Measurements from ENCODE around the gene GRIK4. TPM values are rescaled to one million over a fixed set of nuclear protein-coding genes. Genes with fewer than 3 reads are reported as not detected.

The GRIK4 gene
- total and polyA plus RNA-seq, 8 donors: 0.06 to 0.31 TPM; not detected in 6

- 81 to 85% (median 83%) methylated on average over 5 of the region's 5 CpGs for WGBS, 5 donors
- intact Hi-C loops (cut with DNase I; ENCODE audit: low total_unique reads): no loop called here
- Histone ChIP-seq H3K27ac (no peak overlapping the region), H3K27me3 (peaks cover 0 to 62% (median 0%) of the 10 kb centered on the region in 3 donors), H3K9me3 (no peaks in the 10 kb centered on the region), H3K4me1 (no peaks in the 10 kb centered on the region), H3K4me3 (no peak overlapping the region), H3K36me3 (no peaks in the 10 kb centered on the region)
- DNase-seq: no peak
- no peak for TF ChIP-seq CTCF (IDR thresholded peaks at IDR 0.05)
- no peak for TF ChIP-seq POLR2AphosphoS5 (IDR thresholded peaks at IDR 0.05)
Observed at GRCh38 chr11:120793150-120793549, 281.6 kb downstream of the GRIK4 start.

GRCh38 chr11:120793806-120794479 is 282.4 kb downstream of the GRIK4 start:
- intact Hi-C loops (cut with DNase I; ENCODE audit: low total_unique reads): no loop called here
- Histone ChIP-seq H3K27me3 (peaks cover 0 to 54% (median 0%) of the 10 kb centered on the region in 3 donors), H3K4me3 (no peak overlapping the region), H3K27ac (no peak overlapping the region), H3K4me1 (no peaks in the 10 kb centered on the region), H3K36me3 (no peaks in the 10 kb centered on the region), H3K9me3 (no peaks in the 10 kb centered on the region)
- DNase-seq: no peak
- 82 to 87% (median 84%) methylated on average over 14 of the region's 14 CpGs for WGBS, 5 donors
- no peak for TF ChIP-seq POLR2A (IDR thresholded peaks at IDR 0.05)
- TF ChIP-seq CTCF (IDR thresholded peaks at IDR 0.05): no peak
- no peak for TF ChIP-seq EP300 (IDR thresholded peaks at IDR 0.05)
- no peak for TF ChIP-seq POLR2AphosphoS5 (IDR thresholded peaks at IDR 0.05)

- H3K27me3 ChIP-seq: peaks cover 0 to 48% (median 0%) of the 10 kb centered on the region in 3 donors
- no peak overlapping the region for H3K4me3 ChIP-seq
- TF ChIP-seq CTCF (IDR thresholded peaks at IDR 0.05) (no peak), POLR2AphosphoS5 (IDR thresholded peaks at IDR 0.05) (no peak), POLR2A (IDR thresholded peaks at IDR 0.05) (no peak)
- no peak overlapping the region for H3K27ac ChIP-seq
- H3K36me3 ChIP-seq: no peaks in the 10 kb centered on the region
- intact Hi-C loops (cut with DNase I; ENCODE audit: low total_unique reads): no loop called here
- WGBS, 5 donors: 80 to 88% (median 82%) methylated on average over 9 of the region's 9 CpGs
- H3K9me3 ChIP-seq: no peaks in the 10 kb centered on the region
- H3K4me1 ChIP-seq: no peaks in the 10 kb centered on the region
- DNase-seq: no peak
Observed at GRCh38 chr11:120794748-120795147, 283.2 kb downstream of the GRIK4 start.

GRCh38 chr11:120795185-120795584 is 283.6 kb downstream of the GRIK4 start:
- no peaks in the 10 kb centered on the region for H3K9me3 ChIP-seq
- no peak for TF ChIP-seq POLR2AphosphoS5 (IDR thresholded peaks at IDR 0.05)
- TF ChIP-seq POLR2A (IDR thresholded peaks at IDR 0.05): no peak
- no peak for TF ChIP-seq CTCF (IDR thresholded peaks at IDR 0.05)
- no peak for TF ChIP-seq EP300 (IDR thresholded peaks at IDR 0.05)
- H3K27ac ChIP-seq: no peak overlapping the region
- H3K27me3 ChIP-seq: peaks cover 0 to 48% (median 0%) of the 10 kb centered on the region in 3 donors
- H3K4me1 ChIP-seq: no peaks in the 10 kb centered on the region
- 81 to 88% (median 85%) methylated on average over 11 of the region's 11 CpGs for WGBS, 5 donors
- intact Hi-C loops (cut with DNase I; ENCODE audit: low total_unique reads): no loop called here
- H3K4me3 ChIP-seq: no peak overlapping the region
- H3K36me3 ChIP-seq: no peaks in the 10 kb centered on the region
- no peak for DNase-seq
